OCI-LY1 (cell line): ENCODE data around the gene SYK.

Experiments used
- H2AFZ ChIP-seq: fragments of 200-600 bp; sonication (generic), shearing (Covaris generic); 2 replicates; pipeline ENCODE4 v1.6.0; 2014; ENCODE audit warnings: antibody characterized with exemption, mild to moderate bottlenecking, low read length
- H3F3A ChIP-seq: fragments of 200-600 bp; sonication (generic), shearing (Covaris generic); 2 replicates; pipeline ENCODE4 v1.6.0; 2014; ENCODE audit warnings: mild to moderate bottlenecking, antibody characterized with exemption, low read length, moderate library complexity; ENCODE audit not compliant: insufficient read depth
- H3K27ac ChIP-seq: fragments of 200-600 bp; sonication (generic); 2 replicates; pipeline ENCODE4 v1.5.1; 2014; ENCODE audit warnings: low read length, mixed run types, mild to moderate bottlenecking, low read depth; ENCODE audit not compliant: poor library complexity, severe bottlenecking
- H3K27me3 ChIP-seq: fragments of 200-600 bp; sonication (generic); 2 replicates; pipeline ENCODE4 v1.6.0; 2014; ENCODE audit warnings: antibody characterized with exemption, mild to moderate bottlenecking, low read length, moderate library complexity; ENCODE audit not compliant: insufficient read depth
- H3K36me3 ChIP-seq: fragments of 200-600 bp; sonication (generic); 2 replicates; pipeline ENCODE4 v1.6.1; 2014; ENCODE audit warnings: mild to moderate bottlenecking, antibody characterized with exemption, low read length, moderate library complexity, mixed read lengths; ENCODE audit not compliant: insufficient read depth
- H3K4me1 ChIP-seq: fragments of 200-600 bp; sonication (generic); 2 replicates; pipeline ENCODE4 v1.5.1; 2014; ENCODE audit warnings: mild to moderate bottlenecking, low read length, moderate library complexity; ENCODE audit not compliant: insufficient read depth, severe bottlenecking
- H3K4me2 ChIP-seq: fragments of 200-600 bp; sonication (generic), shearing (Covaris generic); 2 replicates; pipeline ENCODE4 v1.6.1; 2014; ENCODE audit warnings: low read length
- H3K4me3 ChIP-seq: fragments of 200-600 bp; sonication (generic); 2 replicates; pipeline ENCODE4 v1.5.1; 2014; ENCODE audit warnings: low read length, low read depth, mild to moderate bottlenecking, mixed read lengths; ENCODE audit not compliant: poor library complexity, severe bottlenecking
- H3K79me2 ChIP-seq: fragments of 200-600 bp; shearing (Covaris generic); 2 replicates; pipeline ENCODE4 v1.6.1; 2016; ENCODE audit warnings: mixed run types, low read length, mixed read lengths; ENCODE audit not compliant: insufficient read depth
- H3K9ac ChIP-seq: fragments of 200-600 bp; sonication (generic), shearing (Covaris generic); 2 replicates; pipeline ENCODE4 v1.6.1; 2014; ENCODE audit warnings: mild to moderate bottlenecking, low read length, mixed read lengths
- H3K9me2 ChIP-seq: fragments of 200-600 bp; sonication (generic), shearing (Covaris generic); 2 replicates; pipeline ENCODE4 v1.6.1; 2014; ENCODE audit warnings: low read depth, mild to moderate bottlenecking, low read length, mixed read lengths
- H3K9me3 ChIP-seq: fragments of 200-600 bp; shearing (Covaris generic); 2 replicates; pipeline ENCODE4 v1.6.1; 2014; ENCODE audit warnings: low read length, mixed read lengths
- H4K20me1 ChIP-seq: fragments of 200-600 bp; sonication (generic), shearing (Covaris generic); 2 replicates; pipeline ENCODE4 v1.6.0; 2016; ENCODE audit warnings: mild to moderate bottlenecking, low read length; ENCODE audit not compliant: insufficient read depth
- EZH2 ChIP-seq: fragments of 200-600 bp; sonication (generic), shearing (Covaris generic); IDR thresholded peaks from 2 replicates; pipeline ENCODE4 v1.8.0; 2017; ENCODE audit warnings: borderline replicate concordance, mixed run types, mild to moderate bottlenecking, antibody characterized with exemption, low read length, moderate library complexity, mixed read lengths
- TF ChIP-seq, protein P1 (sequence below): fragments of 200-600 bp; sonication (generic), shearing (Covaris generic); IDR thresholded peaks from 2 replicates; pipeline ENCODE4 v1.5.1; 2017; ENCODE audit warnings: mild to moderate bottlenecking, antibody characterized with exemption, low read length, moderate library complexity, mixed read lengths

Gene SYK

DNA sequence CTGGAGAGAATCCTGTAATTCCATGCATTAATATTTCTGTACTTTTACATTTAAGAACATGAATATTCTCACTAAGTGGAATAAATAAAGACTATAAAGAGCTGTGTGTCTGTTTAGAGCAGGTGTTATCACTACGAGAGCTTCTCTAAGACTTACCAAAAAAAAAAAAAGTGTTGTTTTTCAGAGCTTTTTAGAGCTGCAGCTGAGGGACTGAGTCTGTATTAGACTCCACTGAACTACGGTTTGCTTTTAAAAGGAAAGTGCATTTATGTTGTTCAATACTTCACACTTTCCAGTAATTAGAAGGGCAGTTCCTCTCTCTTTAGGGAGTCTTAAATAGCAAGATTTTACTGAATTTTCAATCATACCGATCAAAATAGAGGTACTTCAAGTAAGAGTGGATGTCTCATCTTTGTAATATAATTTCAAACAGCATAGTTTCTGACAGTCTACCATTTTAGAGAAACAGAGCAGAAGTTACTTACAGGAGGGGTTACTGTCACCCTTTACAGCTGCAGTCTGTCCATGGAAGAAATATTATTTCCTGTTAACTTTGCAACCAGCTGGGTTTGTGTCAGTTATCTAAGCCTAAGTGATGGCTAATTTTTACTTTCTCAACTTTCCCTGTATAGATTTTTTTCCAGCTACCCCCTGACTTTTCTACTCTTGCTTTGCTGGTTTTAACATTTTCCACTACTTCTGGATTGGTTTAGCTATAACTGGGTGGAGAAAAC lies 2.4 kb downstream of the SYK start:
- Histone ChIP-seq H3K9me3 (no peaks in the 10 kb centered on the region), H3K36me3 (peaks cover 22% of the 10 kb centered on the region; the same call in 1 of the 2 replicates), H3K4me3 (peak overlapping the region; percentile 82), H3K27ac (peak overlapping the region; percentile 96), H4K20me1 (no peaks in the 10 kb centered on the region), H3K4me1 (peaks cover 75% of the 10 kb centered on the region), H3K27me3 (no peaks in the 10 kb centered on the region), H3K4me2 (peak overlapping the region; percentile 98), H3K9ac (peak overlapping the region; percentile 96), H3K79me2 (peaks cover 70% of the 10 kb centered on the region), H3K9me2 (no peaks in the 10 kb centered on the region), H2AFZ (no peak overlapping the region), H3F3A (no peaks in the 10 kb centered on the region)
- no peak for TF ChIP-seq EZH2
- TF ChIP-seq, protein P1, sequence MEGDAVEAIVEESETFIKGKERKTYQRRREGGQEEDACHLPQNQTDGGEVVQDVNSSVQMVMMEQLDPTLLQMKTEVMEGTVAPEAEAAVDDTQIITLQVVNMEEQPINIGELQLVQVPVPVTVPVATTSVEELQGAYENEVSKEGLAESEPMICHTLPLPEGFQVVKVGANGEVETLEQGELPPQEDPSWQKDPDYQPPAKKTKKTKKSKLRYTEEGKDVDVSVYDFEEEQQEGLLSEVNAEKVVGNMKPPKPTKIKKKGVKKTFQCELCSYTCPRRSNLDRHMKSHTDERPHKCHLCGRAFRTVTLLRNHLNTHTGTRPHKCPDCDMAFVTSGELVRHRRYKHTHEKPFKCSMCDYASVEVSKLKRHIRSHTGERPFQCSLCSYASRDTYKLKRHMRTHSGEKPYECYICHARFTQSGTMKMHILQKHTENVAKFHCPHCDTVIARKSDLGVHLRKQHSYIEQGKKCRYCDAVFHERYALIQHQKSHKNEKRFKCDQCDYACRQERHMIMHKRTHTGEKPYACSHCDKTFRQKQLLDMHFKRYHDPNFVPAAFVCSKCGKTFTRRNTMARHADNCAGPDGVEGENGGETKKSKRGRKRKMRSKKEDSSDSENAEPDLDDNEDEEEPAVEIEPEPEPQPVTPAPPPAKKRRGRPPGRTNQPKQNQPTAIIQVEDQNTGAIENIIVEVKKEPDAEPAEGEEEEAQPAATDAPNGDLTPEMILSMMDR = no peak

DNA sequence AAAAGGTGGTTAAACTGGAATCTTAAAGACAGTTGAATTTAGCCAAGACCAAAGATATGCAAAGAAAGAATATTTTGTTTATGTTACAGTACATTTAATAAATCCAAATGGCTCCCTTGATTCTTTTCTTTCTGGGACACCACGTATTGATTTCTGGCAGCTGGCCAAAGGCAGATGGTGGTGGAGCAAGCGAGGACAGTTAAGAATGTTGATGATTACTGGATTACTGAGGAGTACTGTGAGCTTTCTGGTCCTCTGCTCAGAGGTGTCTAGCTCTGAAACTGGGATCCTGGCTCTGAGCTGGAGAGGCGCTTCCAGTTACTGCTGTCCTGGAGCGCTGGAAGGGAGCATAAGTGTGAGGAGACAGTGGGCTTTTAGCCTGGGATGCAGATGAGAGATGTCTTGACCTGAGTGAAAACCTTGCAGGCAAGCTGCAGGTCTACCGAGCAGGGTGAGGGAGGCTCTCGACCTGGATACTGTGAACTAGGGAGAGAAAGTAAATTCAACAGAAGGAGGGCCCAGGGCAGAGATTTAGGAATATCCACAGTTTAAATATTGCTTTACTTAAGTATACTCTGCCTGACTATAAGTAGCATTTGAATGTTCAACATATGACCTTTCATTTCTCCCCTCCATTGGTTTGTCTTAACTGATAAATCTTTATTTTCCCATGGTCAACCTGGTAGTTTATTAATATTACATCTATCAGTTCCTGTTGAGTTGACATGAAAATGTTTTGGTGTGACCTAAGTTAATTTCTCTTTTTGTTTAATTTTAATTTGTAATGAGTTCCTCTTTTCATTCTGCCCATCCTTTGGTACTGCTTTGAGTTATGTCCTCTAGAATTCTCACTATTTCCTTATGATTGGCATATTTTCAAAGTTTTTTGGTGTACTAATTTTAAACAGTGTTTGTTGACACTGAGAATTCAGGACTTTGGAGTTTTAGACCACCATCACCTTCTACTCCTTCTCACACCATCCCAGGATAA lies 3.7 kb downstream of the SYK start:
- Histone ChIP-seq H3K4me3 (peak overlapping the region; percentile 82), H3K4me1 (peaks cover 79% of the 10 kb centered on the region), H3K79me2 (peaks cover 83% of the 10 kb centered on the region), H2AFZ (no peak overlapping the region), H3K9me2 (no peaks in the 10 kb centered on the region), H3K27ac (peak overlapping the region; percentile 96), H3K9me3 (no peaks in the 10 kb centered on the region), H3K4me2 (peak overlapping the region; percentile 98), H3K36me3 (peaks cover 35% of the 10 kb centered on the region; the same call in 1 of the 2 replicates), H4K20me1 (no peaks in the 10 kb centered on the region), H3F3A (no peaks in the 10 kb centered on the region), H3K27me3 (no peaks in the 10 kb centered on the region), H3K9ac (peak overlapping the region; percentile 96)
- no peak for TF ChIP-seq EZH2
- TF ChIP-seq, protein P1 = no peak

- Histone ChIP-seq H3K9me2 (no peaks in the 10 kb centered on the region), H4K20me1 (no peaks in the 10 kb centered on the region), H3F3A (no peaks in the 10 kb centered on the region), H3K9me3 (no peaks in the 10 kb centered on the region), H3K79me2 (peaks cover 99% of the 10 kb centered on the region), H3K4me1 (peaks cover 85% of the 10 kb centered on the region), H3K4me2 (peak overlapping the region; percentile 98), H3K27me3 (no peaks in the 10 kb centered on the region), H2AFZ (no peak overlapping the region), H3K36me3 (peaks cover 40% of the 10 kb centered on the region; the same call in 1 of the 2 replicates), H3K9ac (peak overlapping the region; percentile 96; the same call in 1 of the 2 replicates), H3K4me3 (peak overlapping the region; percentile 82), H3K27ac (peak overlapping the region; percentile 96)
- TF ChIP-seq EZH2 = no peak
- TF ChIP-seq, protein P1 = no peak
Observed at GRCh38 chr9:90807006-90807405, 5.4 kb downstream of the SYK start.
